Stimulated activated naive CD8-positive, alpha-beta T cell treated with anti-CD3 and anti-CD28 coated beads, Interleukin-15, Interleukin-2, amounts not matched to agents 100 U/mL and 50 U/mL, for 24 hours (primary cell): ENCODE measurements around the gene RPL36.
"Not testable (repeated sequence)": the region's sequence is repeated elsewhere in the genome, so short reads cannot be mapped to it uniquely, and the experiment has no call there.

Experiments used
- ATAC-seq: fragments of 150-1000 bp; cut with Tn5 transposase; one replicate; pipeline ENCODE4 v1.10.0; 2021
- DNase-seq: peaks from one replicate; pipeline ENCODE4 v3.0.0; 2021

RPL36 gene

DNA sequence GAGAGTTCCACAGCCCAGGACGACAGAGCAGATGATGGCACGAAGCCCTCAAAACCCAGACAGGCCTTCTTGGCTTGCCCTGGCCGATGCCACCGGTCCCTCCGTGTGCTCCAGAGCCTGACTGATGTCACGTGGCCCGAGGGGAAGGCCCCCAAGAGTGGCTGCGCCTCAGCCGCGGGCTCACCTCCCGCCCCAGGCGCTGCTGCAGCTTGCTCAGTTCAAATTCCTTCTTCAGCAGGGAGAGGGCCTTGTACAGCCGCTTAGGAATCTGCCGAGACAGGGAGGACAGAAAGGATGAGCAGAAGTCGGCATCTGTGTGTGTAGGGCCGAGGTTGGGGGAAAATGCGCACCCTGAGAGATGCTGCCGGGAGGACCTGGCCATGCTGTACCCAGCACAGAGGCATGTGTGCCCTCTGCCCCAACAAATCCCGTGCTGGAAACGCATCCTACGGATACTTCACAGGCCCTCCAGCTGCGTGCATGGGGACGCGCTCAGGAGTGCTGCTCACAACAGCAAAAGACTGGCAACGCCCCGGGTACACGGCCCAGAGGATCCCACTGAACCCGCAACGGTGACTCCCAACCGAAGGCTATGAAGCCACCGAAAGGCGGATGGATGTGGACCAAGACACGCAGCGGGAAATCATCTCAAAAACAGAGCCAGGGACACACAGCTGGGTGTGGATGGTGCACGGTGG is 16.9 kb downstream of the RPL36 start:
- DNase-seq (no peak), ATAC-seq (no peak)

DNA sequence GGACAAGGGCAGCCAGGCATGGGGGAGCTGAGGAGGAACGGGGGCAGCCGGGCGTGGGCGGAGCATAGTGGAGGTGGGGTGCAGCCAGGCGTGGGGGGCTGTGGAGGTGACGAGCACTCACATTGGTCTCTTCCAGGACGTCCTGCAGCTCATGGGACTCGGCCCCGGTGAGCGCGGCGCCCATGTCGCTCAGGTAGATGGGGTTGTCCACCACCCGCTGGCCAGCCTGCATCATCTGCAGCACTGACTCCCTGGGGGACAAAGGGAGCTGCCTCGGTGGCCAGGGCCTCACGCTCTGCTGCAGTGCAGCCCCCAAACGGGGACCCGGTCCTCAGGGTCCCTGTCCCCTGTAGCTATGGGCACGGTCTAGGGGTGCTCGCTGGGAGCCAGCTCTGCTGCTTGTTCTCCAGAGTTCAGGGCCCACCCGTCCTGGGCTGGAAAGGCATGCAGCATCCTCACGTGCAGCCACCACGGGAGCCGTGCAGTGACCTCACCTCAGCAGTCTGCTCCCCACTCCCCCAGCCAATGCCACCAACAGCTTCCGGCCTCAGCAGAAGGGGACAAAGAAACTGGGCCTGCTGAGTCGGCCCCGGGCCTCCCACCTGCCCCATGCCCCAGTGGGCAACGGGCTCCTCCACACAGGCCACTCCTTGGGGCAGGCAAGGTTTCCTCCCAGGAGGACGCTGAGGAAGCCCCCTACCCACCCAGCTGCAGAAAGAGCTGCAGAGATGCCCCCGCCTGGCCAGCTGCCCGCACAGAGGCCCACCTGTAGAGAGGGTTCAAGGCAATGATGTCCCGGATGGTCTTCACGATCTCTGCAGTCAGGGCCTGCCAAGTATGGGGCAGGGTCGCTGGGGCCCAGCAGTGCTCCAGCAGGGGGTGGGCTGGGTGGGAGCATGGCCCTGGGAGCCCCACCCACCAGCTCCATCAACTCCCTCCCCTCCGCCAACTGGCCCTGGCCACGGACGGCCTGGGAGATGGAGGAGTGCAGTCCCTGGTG is 17.8 kb downstream of the RPL36 start:
- DNase-seq = no peak
- ATAC-seq = no peak

DNA sequence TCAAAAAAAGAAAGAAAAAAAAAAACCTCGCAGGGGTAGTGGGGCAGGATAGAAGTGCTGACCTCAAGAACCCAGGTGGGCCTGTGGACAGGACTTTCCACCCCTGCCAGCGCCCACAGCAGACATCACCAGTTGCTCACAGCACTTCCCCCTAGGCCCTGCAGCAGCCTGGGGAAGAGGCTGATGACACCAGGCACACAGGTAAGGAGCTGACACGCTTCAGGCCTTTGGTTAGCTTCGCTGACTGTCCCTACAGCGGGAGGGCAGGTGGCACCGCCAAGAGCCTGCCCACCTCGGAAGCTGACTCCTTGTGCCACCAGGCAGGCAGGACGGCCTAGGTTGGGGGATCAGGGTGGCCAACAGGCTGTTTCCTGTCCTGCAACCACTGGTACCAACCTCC is 20.9 kb downstream of the RPL36 start:
- ATAC-seq = no peak
- no peak for DNase-seq

DNA sequence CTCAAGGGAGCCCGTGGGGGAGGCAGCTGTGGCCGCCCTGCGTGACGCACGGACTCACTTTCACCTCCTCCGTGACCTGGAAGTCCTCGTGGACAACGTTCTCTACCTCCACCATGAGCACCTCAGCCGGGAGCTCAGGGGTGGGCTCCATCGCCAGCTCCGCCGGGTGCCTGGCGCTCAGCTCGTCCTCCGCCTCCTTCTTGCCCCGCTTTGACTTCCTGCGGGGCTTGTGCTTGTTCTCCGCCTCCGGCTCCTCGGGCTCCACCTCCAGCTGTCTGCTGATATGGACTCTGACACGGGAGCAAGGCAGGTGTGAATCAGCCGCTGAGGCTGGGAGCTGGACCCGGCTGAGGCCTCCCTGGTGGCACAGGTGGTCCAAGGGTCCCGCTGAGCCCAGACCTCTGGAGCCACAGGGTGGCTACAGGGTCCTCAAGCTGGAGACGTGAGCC is 21.6 kb downstream of the RPL36 start:
- DNase-seq (no peak), ATAC-seq (no peak)

DNA sequence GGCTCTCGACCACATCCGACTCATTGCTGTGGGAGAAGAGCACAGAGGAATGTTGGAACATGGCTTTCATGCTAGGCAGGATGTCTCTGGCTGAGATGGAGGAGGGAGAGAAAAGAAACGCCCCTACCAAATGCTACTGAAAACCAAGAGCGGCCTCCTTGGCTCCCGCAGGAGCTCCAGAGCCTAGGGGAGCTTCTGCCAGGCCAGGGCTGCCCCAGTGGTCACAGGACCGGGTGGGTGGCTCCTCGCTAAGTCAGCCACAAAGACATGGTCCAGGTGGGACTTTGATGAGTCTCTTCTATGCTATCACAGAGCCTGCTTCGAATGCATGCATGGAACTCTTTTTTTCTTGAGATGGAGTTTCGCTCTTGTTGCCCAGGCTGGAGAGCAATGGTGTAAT is 23.1 kb downstream of the RPL36 start:
- no peak for DNase-seq
- no peak for ATAC-seq

DNA sequence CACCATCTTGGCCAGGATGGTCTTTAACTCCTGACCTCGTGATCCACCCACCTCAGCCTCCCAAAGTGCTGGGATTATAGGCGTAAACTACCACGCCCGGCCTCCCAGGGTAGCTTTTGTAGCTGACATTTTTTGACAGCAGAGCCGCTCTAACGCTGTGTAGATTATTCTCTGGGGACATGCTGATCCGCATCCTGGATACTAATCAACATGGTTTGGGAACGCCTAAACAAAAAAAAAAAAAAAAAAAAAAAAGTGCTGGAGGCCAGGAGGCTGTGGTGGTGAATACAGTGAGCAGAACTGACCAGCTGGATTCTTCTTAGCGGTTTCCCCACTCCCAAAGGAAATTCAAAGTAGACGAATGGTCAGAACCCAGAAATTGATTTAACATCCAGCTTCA is 24.7 kb downstream of the RPL36 start:
- DNase-seq (no peak), ATAC-seq (no peak)

DNA sequence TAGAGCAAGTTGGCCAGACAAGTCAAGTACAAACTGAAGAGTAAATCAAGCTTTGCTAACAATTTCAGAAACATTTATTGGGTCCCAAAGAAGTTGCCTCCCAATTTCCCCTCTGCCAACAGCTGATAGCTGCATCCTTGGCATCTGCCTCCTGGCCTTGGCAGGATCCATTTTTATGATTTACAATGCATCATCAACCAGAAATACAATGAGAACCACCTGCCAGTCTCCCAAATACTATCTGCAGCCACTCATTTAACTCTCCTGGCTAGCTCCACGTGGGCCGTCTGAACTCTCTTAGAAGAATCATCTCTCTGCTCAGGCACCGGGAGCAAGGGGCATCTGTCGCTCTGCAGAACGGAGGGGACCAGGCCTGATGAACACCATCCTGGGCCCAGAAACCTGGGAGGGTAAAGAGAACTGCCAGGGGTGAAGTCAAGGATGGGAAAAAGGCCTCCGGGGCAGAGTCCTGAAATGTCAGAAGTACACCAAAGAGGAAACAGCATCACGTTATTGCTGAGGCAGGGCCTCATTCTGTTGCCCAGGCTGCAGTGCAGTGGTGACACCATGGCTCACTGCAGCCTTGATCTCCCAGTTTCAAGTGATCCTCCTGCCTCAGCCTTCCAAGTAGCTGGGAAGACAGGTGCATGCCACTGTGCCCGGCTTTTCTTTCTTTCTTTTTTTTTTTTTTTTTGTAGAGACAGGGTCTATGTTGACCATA is 27.3 kb downstream of the RPL36 start:
- no peak for DNase-seq
- ATAC-seq = no peak

DNA sequence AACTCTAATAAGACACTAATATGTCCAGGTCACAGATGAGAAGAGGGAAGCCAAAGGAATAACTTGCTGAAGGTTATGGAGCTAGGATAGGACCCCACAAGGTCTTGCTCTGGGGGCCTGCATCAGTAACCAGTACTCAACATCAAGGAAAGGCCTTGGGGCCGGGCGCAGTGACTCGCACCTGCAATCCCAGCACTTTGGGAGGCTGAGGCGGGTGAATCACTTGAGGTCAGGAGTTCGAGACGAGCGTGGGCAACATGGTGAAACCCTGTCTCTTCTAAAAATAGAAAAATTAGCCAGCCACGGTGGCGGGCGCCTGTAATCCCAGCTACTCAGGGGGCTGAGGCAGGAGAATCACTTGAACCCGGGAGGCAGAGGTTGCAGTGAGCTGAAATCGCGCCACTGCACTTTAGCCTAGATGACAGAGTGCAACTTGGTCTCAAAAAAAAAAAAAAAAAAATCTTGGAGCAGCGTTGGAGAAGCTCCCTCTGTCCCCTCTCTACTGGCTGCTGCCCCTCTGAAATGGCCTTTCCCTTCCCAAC is 28.0 kb downstream of the RPL36 start:
- ATAC-seq = peak; percentile 6
- DNase-seq = peak; percentile 69

DNA sequence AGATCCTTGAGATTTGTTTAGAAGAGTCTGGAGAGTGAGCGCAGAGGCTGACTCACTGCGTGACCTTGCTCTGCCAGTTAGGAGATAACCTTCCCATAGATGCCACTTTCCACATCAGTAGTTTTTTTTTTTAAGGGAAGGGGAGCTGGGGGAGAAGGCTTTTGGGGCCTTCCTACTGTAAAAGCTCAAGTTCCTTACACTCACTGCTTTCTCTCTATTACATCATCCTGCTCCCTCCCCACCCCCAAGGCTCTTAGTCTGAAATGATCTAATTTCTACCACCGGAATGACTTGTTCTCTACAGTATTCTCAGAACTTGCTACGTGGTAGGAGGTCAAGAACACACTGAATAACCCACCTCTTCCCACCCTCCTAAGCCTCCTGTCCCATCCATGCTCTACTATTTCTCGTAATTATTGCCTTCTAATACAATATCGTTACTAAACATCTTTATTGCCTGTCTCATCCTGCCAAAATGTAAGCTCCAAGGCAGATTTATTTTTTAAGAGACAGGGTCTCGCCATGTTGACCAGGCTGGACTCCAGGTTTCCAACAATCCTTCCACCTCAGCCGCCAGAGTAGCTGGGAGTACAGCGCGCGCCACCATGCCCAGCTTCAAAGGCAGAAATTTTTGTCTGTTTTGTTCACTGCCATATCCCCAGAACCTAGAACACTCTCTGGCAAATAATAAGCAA is 28.6 kb downstream of the RPL36 start:
- DNase-seq (peak; percentile 60), ATAC-seq (peak; percentile 31)

DNA sequence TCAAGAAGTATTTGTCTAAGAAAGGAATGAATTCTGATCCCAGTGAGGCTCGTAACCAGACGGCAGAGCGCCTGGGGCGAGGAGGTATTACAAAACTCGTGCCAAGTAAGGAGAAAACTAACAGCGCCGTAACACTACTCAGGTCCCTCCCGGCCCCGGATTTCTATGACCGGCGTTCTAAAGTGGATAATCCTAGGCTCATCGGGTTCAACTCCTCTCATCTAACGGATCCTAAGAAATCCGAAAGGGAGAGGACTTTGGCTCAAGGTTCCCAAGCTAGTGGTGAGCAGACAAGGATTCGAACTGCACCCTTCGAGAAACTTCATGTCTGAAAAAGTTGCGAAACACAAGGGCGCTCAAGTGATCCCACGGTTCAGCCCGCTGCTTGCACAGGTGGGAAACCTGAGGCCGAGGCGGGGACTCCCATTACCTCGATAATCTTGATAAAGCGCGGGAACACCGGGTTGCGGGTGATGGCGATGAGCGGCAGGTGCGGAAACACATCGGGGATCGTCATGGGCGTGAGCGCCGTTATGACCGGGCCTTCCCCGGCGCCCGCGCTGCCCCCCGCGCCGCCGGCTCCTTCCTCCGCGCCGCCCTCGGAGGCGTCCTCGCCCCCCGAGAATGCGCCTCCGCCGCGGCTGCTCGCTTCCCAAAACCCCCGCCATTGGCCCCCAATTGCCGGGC is 29.3 kb downstream of the RPL36 start:
- ATAC-seq = no peak
- peak; percentile 45 for DNase-seq

DNA sequence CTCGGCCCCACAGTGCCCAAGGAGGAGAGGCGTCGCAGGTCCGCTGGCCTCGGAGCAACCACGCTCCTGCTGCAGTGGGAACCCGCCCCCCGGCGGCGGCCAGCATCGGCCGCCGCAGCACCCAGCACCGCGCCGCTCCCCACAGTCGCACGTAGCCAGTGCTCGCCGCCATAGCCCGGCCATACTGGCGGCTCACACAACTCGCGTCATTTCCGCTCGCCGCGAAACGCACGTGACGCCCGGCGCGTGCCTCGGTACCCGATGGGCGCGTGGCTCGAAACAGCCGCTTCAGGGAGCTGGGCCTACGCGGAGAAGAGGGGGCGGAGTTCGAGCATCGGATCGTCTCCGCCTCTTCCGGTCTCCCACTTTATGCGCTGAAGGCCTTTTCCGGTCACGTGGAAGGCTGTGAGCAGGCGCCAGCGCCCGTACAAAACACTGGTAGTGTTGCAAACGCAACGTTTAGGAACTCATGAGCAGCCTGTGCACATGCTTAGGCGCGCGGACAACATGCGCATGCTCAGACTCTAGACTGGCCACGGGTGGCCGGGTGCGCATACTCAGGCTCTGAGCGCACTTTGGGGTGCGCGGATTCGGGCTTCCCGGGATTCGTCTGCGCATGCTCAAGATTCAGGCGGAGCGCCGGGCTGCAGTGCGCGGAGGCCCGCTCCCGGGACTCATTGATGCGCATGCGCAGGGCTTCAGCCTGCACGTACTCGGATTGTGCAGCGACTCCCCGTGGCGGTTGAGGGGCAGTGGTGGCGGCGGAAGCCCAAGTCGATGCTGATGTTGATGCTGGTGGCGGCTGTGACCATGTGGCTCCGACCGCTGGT is 30.1 kb downstream of the RPL36 start, which contains the start of the genes CATSPERD and LONP1:
Gene CATSPERD, plus strand, starts transcription at position 677 of the 830 bp plus-strand sequence. Its CDS starts 101 bp downstream, at position 778.
Gene LONP1, minus strand, starts transcription at position 186 of the 830 bp plus-strand sequence. Its CDS starts 14 bp downstream, at position 172.
- DNase-seq = peak; percentile 99
- peak; percentile 86 for ATAC-seq

DNA sequence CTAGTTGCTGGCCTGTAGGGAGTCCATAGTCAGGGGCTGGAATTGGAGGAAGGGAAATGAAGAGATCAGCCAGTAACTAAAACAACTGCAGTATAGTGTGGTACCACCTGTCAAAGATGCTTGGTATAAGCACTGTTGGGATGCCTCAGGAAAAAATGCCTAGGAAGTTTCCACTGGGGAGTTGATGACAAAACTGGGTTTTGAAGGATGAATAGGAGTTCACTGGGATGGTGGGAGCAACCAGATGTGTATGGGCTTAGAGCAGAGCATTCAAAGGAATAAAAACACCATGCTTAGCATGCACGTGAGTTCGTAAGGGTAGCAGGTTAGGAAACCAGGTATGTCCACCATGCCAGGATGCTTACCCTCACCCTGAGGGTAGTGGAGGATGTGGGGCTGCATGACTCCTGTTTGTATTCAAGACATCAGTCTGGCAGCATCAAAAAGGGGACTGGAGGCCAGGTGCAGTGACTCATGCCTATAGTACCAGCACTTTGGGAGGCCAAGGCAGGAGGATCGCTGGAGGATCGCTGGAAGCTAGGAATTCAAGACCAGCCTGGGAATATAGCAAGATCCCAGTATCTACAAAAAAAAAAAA is 37.5 kb downstream of the RPL36 start:
- no peak for DNase-seq
- ATAC-seq = no peak

DNA sequence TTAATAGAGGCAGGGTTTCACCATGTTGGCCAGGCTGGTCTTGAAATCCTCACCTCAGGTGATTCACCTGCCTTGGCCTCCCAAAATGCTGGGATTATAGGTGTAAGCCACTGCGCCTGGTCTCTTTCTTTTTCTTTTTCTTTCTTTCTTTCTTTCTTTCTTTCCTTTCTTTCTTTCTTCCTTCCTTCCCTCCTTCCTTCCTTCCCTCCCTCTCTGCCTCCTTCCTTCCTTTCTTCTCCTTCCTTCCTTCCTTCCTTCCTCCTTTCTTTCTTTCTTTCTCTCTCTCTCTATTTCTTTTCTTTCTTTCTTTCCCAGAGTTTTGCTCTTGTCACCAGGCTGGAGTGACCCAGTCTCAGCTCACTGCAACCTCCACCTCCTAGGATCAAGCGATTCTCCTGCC is 43.1 kb downstream of the RPL36 start:
- not testable (repeated sequence) for DNase-seq, ATAC-seq

DNA sequence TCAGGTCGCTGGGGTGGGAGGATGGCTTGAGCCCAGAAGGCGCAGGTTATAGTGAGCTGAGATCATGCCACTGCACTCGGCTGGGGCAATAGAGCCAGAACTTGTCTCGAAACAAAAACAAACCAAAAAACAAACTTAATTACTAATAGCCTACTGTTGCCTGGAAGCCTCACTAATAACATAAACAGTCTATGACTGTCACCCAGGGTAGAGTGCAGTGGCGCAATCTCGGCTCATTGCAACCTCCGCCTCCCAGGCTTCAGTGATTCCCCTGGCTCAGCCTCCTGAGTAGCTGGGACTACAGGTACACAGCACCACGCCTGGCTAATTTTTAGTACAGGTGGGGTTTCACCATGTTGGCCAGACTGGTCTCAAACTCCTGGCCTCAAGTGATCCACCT is 48.3 kb downstream of the RPL36 start:
- no peak for ATAC-seq
- DNase-seq = no peak
